ENCODE results near the gene AXDND1. TPM values are rescaled to one million over a fixed set of nuclear protein-coding genes. Genes with fewer than 3 reads are reported as not detected.

Gene AXDND1, protein sequence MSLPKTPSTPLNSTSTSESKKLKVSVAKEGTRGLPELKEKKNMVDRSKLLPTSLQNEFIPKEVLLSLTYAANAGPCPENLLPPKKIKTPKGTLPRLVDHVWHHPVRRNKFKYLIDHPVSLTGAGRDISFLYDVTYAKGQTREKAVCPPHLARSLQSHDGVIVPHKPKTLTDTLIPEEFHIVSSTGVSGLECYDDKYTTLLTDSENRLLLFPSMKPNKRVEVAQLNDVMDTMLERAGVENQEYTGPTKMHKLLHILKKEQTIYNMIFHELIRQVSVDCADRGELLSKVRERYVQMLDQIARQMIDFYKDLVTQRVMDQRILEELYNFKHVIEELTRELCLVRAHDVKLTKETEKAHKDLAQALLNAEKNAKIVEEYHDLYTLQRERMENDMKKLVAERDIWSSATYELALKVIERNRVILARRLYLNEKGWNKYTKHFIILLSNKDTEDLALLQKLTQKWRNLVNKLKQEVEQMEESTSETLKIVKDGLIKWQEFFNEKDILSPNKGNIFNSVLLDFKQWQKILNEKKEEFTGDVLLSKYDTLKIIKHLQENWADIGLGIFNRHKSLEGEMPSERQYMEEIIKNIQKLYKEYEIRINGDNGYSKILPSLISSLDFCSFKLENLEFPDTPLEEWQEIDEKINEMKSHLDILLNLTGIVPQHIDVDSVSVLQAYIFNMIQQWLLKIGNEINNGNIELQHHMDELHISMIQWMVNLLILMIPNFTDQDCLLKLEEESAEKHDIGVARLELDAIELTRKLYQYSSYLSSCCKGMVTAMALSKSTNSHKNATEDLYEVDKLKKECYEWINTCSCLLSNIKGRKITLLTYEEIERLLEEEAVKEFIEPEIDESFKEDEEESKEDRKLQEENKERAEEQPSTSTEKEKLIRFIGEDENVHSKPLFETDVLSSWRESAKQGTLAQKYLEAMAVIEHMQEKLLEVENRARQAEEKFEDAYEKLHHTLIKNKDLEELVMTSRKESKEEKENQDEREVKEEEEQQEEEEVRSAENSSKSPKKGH
- under 1 TPM in 1 of 6 donors, not detected in 5; 0.08 TPM for polyA plus RNA-seq (ENCODE audit: low read depth in 6 of 6)

GRCh38 chr1:179365342-179366092, at the start of gene AXDND1:
TSS of gene AXDND1 (plus strand) at chr1:179365971. CDS start at chr1:179366510, 539 bp downstream.
- H3K36me3 Mint-ChIP-seq, result no peaks in the 10 kb centered on the region
- peak within 1 kb of the TSS; percentile 82 to 99 (median 98) for H3K4me3 Mint-ChIP-seq
- peak; percentile 88 to 90 for ATAC-seq (ENCODE audit: low read depth in 2 of 2)
- peak within 1 kb of the TSS; percentile 100 for H3K27ac Mint-ChIP-seq
- DNase-seq, result peak; percentile 93
- H3K27me3 Mint-ChIP-seq, result no peaks in the 10 kb centered on the region
- H3K4me1 Mint-ChIP-seq, result peaks cover 0 to 20% (median 0%) of the 10 kb centered on the region in 3 donors
- no peaks in the 10 kb centered on the region for H3K9me3 Mint-ChIP-seq

- Mint-ChIP-seq H3K27ac (peak overlapping the region in 3 of 6 donors; percentile 15 to 84 (median 22)), H3K9me3 (peaks cover 0 to 4% (median 0%) of the 10 kb centered on the region in 7 donors), H3K36me3 (peaks cover 21 to 22% of the 10 kb centered on the region in 2 donors), H3K4me3 (no peak overlapping the region), H3K4me1 (peaks cover 7 to 14% (median 10%) of the 10 kb centered on the region in 3 donors), H3K27me3 (no peaks in the 10 kb centered on the region)
- DNase-seq, result no peak
- ATAC-seq (ENCODE audit: low read depth in 2 of 2), result no peak
Measured at GRCh38 chr1:179318491-179318890, 47.3 kb upstream of the AXDND1 start.

DNA sequence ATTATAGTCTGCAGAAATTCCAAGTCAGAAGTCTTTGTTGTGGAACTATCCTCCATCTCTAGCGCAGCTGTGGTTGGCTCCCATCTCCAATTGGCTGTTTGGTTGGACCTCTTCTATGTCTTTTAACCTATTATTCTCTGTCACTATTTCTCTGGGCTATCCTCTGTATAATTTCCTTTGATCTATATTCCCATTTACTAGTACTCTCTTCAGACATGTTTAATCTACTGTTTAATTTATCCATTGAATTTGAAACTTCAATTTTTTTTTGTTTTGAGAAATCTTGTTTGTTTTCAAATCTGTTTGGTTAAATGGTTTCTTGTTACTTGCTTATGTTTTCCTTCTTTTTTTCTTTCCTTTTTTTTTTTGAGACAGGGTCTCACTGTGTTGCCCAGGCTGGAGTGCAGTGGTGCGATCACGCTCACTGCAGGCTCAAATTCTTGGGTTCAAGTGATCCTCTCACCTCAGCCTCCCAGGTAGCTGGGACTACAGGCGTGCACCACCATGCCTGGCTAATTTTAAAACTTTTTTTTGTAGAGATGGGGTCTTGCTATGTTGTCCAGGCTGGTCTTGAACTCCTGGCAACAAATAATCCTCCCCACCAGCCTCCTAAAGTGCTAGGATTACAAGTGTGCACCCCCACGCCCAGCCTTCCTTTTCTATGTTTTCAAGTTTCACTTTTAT, 44.1 kb upstream of the AXDND1 start:
- DNase-seq (no peak), ATAC-seq (ENCODE audit: low read depth in 2 of 2) (no peak)
- Mint-ChIP-seq H3K27ac (peak overlapping the region in 2 of 6 donors; percentile 8 to 42), H3K27me3 (no peaks in the 10 kb centered on the region), H3K4me1 (peaks cover 7 to 12% (median 12%) of the 10 kb centered on the region in 3 donors), H3K9me3 (peaks cover 0 to 4% (median 0%) of the 10 kb centered on the region in 7 donors), H3K4me3 (peak overlapping the region in 1 of 8 donors; percentile 56), H3K36me3 (peaks cover 26 to 31% of the 10 kb centered on the region in 2 donors)

GRCh38 chr1:179322557-179322956, 43.2 kb upstream of the AXDND1 start:
- ATAC-seq (ENCODE audit: low read depth in 2 of 2) (no peak), DNase-seq (no peak)
- H3K27ac Mint-ChIP-seq, result peak overlapping the region in 1 of 6 donors; percentile 38
- peaks cover 26 to 35% of the 10 kb centered on the region in 2 donors for H3K36me3 Mint-ChIP-seq
- H3K27me3 Mint-ChIP-seq, result no peaks in the 10 kb centered on the region
- peaks cover 7 to 12% (median 12%) of the 10 kb centered on the region in 3 donors for H3K4me1 Mint-ChIP-seq
- peak overlapping the region in 1 of 8 donors; percentile 62 for H3K4me3 Mint-ChIP-seq
- H3K9me3 Mint-ChIP-seq, result peaks cover 0 to 4% (median 0%) of the 10 kb centered on the region in 7 donors

DNA sequence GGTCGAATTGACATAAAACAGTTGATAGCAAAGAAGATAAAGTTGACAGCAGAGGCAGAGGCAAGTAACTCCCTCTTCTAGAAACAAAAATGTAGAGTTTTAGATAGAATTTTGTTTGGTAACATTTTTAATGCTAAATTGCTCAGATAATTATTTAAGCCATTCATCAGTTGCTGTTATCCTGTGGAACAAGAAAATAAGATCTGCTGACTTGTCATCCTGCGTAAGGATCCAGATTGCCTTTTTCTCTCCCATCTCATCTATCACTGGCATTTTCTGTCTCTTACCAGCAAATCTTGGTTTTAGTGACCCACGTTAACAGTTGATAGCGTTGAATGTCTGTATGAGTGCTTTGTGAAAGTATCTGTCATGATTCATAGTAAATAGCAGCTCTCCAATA, 42.3 kb upstream of the AXDND1 start:
- H3K27me3 Mint-ChIP-seq, result no peaks in the 10 kb centered on the region
- peaks cover 7 to 12% (median 9%) of the 10 kb centered on the region in 3 donors for H3K4me1 Mint-ChIP-seq
- peaks cover 26 to 38% of the 10 kb centered on the region in 2 donors for H3K36me3 Mint-ChIP-seq
- no peak for ATAC-seq (ENCODE audit: low read depth in 2 of 2)
- H3K9me3 Mint-ChIP-seq, result peaks cover 0 to 4% (median 0%) of the 10 kb centered on the region in 7 donors
- H3K27ac Mint-ChIP-seq, result no peak overlapping the region
- H3K4me3 Mint-ChIP-seq, result no peak overlapping the region
- DNase-seq, result no peak

DNA sequence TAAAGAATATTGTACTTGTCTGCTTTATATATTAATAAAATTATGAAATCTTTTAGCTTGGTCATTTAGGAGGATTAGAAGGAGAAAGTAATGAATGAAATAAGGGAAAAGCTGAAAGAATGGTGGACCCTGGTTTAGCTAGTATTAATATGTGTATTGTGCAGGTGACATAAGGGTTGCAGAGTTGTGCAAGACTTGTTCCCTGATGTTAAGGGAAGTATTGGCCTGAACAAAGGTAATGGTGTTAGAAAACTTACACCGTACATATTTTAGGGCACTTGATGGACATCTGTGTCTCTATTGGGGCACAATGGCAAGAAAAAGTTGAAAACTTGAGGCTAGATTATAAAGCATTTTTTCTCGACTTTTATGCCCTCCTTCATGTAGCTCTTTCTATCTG, 39.9 kb upstream of the AXDND1 start:
- Mint-ChIP-seq H3K36me3 (peaks cover 32 to 41% of the 10 kb centered on the region in 2 donors), H3K27me3 (no peaks in the 10 kb centered on the region), H3K4me1 (peaks cover 6 to 19% (median 15%) of the 10 kb centered on the region in 3 donors), H3K9me3 (peaks cover 0 to 4% (median 0%) of the 10 kb centered on the region in 7 donors), H3K27ac (no peak overlapping the region), H3K4me3 (no peak overlapping the region)
- ATAC-seq (ENCODE audit: low read depth in 2 of 2) (no peak), DNase-seq (no peak)

GRCh38 chr1:179326746-179327145, 39.0 kb upstream of the AXDND1 start:
- peaks cover 0 to 2% (median 0%) of the 10 kb centered on the region in 7 donors for H3K9me3 Mint-ChIP-seq
- peaks cover 32 to 34% of the 10 kb centered on the region in 2 donors for H3K36me3 Mint-ChIP-seq
- no peak for ATAC-seq (ENCODE audit: low read depth in 2 of 2)

DNA sequence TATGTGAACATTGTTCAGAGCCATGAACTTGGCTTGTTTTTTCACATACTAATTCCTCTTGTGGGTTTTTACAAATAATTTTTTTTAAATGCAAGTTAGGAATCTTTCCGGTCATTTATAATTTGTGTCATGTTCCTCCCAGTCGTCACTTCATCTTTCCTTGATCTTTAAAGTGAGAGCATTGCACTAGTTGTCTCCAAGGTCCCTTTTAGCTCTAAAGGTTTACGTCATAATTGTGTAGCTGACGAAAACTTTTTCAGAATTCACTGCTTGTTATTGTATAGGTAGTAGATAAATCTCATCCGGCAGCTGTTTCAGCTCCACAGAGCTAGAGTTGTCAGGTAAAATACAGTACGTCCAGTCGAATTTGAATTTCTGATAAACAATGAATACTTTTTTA, 38.6 kb upstream of the AXDND1 start:
- no peak overlapping the region for H3K4me3 Mint-ChIP-seq
- ATAC-seq (ENCODE audit: low read depth in 2 of 2), result no peak
- no peak for DNase-seq
- H3K27me3 Mint-ChIP-seq, result no peaks in the 10 kb centered on the region
- no peak overlapping the region for H3K27ac Mint-ChIP-seq
- peaks cover 0 to under 1% (median 0%) of the 10 kb centered on the region in 7 donors for H3K9me3 Mint-ChIP-seq
- H3K36me3 Mint-ChIP-seq, result peaks cover 27 to 33% of the 10 kb centered on the region in 2 donors
- H3K4me1 Mint-ChIP-seq, result peaks cover 6 to 16% (median 12%) of the 10 kb centered on the region in 3 donors

More at GRCh38 chr1:179326746-179327145, 39.0 kb upstream of the AXDND1 start:
- Mint-ChIP-seq H3K27me3 (no peaks in the 10 kb centered on the region), H3K4me1 (peaks cover 6 to 19% (median 15%) of the 10 kb centered on the region in 3 donors), H3K4me3 (no peak overlapping the region), H3K27ac (no peak overlapping the region)
- no peak for DNase-seq

DNA sequence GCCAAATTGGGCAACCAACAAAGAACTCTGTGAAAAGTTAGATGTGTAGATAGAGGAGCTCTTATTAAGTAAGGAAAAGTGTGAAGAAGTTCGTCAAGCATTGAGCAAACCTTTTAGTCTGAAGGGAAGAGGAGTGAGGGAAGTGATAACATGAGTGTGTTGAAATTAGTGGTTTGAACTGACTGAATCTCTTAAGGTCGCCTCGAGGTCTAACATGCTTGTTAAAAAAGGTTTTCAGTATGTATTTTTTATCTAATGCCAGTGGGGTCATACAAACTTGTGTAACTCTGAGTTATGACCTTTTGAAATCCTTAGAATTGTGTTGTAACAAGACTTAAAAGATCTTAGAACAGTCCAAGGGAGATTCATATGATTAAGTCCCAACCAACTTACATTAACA, 38.1 kb upstream of the AXDND1 start:
- Mint-ChIP-seq H3K9me3 (no peaks in the 10 kb centered on the region), H3K4me1 (peaks cover 6 to 14% (median 8%) of the 10 kb centered on the region in 3 donors), H3K27ac (no peak overlapping the region), H3K27me3 (no peaks in the 10 kb centered on the region), H3K36me3 (peaks cover 22 to 28% of the 10 kb centered on the region in 2 donors), H3K4me3 (no peak overlapping the region)
- DNase-seq (no peak), ATAC-seq (ENCODE audit: low read depth in 2 of 2) (no peak)

DNA sequence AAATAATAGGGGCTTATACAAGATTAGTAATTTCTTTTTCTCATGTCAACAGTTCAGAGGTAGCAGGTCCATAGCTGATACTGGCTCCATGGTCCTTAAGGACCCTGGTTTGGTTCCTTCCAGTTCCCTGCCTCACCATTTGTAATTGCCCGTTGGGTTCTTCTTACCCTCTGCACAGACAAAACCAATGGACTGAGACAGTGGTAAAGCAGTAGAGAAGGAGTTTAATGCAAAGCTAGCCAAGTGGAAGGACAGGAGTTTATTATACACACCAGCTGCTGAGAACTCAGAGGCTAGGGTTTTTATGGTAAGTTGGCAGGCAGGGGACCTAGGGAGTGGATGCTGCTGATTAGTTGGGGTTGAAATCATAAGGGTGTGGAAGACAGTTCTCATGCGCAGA, 35.9 kb upstream of the AXDND1 start:
- H3K27ac Mint-ChIP-seq, result no peak overlapping the region
- H3K9me3 Mint-ChIP-seq, result no peaks in the 10 kb centered on the region
- H3K4me1 Mint-ChIP-seq, result peaks cover 6 to 10% (median 8%) of the 10 kb centered on the region in 3 donors
- no peaks in the 10 kb centered on the region for H3K27me3 Mint-ChIP-seq
- peaks cover 14 to 16% of the 10 kb centered on the region in 2 donors for H3K36me3 Mint-ChIP-seq
- DNase-seq (no peak), ATAC-seq (ENCODE audit: low read depth in 2 of 2) (no peak)
- H3K4me3 Mint-ChIP-seq, result peak overlapping the region in 1 of 8 donors; percentile 49

- no peaks in the 10 kb centered on the region for H3K9me3 Mint-ChIP-seq
- no peak overlapping the region for H3K4me3 Mint-ChIP-seq
- peaks cover 7 to 18% of the 10 kb centered on the region in 2 donors for H3K36me3 Mint-ChIP-seq
- H3K4me1 Mint-ChIP-seq, result peaks cover 8 to 9% (median 9%) of the 10 kb centered on the region in 3 donors
- DNase-seq, result no peak
- ATAC-seq (ENCODE audit: low read depth in 2 of 2), result no peak
- H3K27ac Mint-ChIP-seq, result peak overlapping the region in 2 of 6 donors; percentile 6 to 8
- H3K27me3 Mint-ChIP-seq, result no peaks in the 10 kb centered on the region
Measured at GRCh38 chr1:179334440-179334839, 31.3 kb upstream of the AXDND1 start.

DNA sequence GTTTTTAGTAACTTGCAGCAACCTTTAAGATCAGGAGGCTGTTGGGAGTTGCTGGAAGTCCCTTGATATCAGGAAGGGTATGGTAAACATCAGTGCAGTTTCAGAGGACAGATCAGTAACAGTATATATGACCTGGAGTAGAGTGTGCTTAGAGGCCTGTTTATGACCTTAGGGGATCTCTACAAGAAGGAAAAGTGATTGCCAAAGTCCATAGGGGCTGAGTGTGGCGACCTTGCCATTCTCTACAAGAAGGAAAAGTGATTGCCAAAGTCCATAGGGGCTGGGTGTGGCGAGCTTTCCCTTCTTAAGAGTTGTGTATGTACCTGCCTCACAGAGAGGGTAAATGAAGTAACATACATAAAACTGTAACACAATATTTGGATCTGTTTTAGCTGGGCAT, 28.5 kb upstream of the AXDND1 start:
- ATAC-seq (ENCODE audit: low read depth in 2 of 2) (no peak), DNase-seq (no peak)
- no peaks in the 10 kb centered on the region for H3K9me3 Mint-ChIP-seq
- no peak overlapping the region for H3K27ac Mint-ChIP-seq
- no peak overlapping the region for H3K4me3 Mint-ChIP-seq
- peaks cover 6 to 16% (median 10%) of the 10 kb centered on the region in 3 donors for H3K4me1 Mint-ChIP-seq
- H3K36me3 Mint-ChIP-seq, result peaks cover 5 to 15% of the 10 kb centered on the region in 2 donors
- no peaks in the 10 kb centered on the region for H3K27me3 Mint-ChIP-seq
